Nephron (organoid): Measurements from ENCODE around the gene FGGY.

Experiments
- H3K27ac Mint-ChIP-seq, 3 experiments: 2 replicates each; pipeline ENCODE4 v1.8.0; 2020; ENCODE audit warnings: mixed read lengths in 3 of 3, mild to moderate bottlenecking in 2 of 3, moderate library complexity in 1 of 3
- H3K27me3 Mint-ChIP-seq: 2 replicates; pipeline ENCODE4 v1.8.0; 2021; ENCODE audit warnings: low read depth, mild to moderate bottlenecking, moderate library complexity, mixed read lengths
- H3K36me3 Mint-ChIP-seq: 2 replicates; pipeline ENCODE4 v1.8.0; 2020; ENCODE audit warnings: low read depth, mixed read lengths
- H3K4me1 Mint-ChIP-seq: 2 replicates; pipeline ENCODE4 v1.8.0; 2020; ENCODE audit warnings: mixed read lengths
- H3K4me3 Mint-ChIP-seq, 3 experiments: 2 replicates each; pipeline ENCODE4 v1.8.0; 2020; ENCODE audit warnings: mild to moderate bottlenecking in 3 of 3, mixed read lengths in 3 of 3, moderate library complexity in 2 of 3
- H3K9me3 Mint-ChIP-seq: 2 replicates; pipeline ENCODE4 v1.8.0; 2020; ENCODE audit warnings: mixed read lengths
- TF ChIP-seq, protein P1 (sequence below), 3 experiments: fragments of 200-600 bp; sonication (generic); IDR thresholded peaks; one replicate each; pipeline ENCODE4 v1.5.0; 2021; ENCODE audit warnings: antibody characterized with exemption in 3 of 3; ENCODE audit not compliant: unreplicated experiment in 3 of 3

FGGY gene

DNA sequence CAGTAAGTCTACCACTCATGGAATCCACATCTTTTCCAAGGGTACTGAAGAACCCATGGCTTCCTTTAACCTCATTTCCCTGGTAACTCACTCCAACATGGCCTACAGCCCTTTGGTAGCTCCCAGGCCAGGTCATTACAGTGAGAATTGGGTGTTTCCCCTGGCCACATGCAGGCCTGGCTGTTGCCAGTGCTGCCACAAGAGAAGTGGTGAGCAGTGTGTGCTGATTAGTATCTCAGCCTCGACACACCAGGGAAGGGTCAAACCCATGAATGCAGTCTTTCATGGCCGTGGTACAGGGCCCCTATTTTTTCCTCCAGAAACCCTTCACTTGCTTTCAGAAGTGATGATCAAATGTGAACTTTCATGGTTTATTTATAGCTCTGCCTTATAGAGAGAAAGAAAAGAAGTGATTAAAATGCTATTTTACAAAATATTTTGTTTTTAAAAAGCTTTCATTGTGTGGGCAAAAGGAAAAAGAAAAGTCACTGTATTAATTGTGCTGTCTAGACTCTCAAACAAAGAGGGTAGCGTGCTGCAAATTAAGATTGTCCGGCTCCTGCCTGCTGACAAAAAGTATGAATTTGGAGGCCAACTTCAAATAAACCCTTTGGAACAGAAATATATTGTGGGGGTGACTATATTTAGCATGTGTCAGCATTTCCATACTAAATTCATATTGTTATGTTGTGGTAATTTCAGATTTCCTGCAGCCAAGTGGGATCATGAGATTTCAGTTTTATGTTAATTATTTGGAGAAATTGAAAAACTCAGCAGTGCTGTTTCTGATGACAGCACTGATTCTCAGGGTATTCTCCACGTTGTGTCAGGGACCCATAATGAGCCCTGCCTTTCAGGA lies 455.9 kb downstream of the FGGY start:
- no peaks in the 10 kb centered on the region for H3K9me3 Mint-ChIP-seq
- no peak overlapping the region for H3K4me3 Mint-ChIP-seq

DNA sequence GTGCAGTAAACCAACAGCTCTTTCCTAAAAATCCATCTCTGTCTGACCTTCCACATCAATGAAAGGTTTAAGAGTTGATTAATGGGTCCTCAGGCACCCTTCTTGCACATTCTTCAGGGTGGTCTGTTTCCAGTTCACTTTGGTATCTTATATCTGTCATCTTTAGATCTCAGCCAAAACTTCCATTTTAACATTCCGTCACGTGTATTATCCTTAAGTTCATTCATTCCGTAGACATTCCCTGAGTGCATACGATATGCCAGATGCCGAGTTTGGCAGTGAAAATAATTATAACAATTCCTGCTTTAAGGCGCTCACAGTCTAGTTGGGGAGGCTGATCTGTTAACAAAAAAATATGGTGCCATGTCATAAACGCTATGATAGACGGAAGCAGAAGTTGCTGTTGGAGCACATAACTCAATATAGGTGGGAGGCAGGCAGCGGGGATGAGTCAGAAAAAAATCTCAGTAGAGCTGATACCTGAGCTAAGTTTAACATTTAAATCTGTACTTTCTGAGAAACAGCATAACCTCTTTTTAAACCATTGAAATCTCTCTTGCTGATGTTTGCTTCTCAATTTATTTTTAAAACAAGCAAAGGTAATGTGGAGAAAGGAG lies 458.3 kb downstream of the FGGY start:
- TF ChIP-seq, protein P1, sequence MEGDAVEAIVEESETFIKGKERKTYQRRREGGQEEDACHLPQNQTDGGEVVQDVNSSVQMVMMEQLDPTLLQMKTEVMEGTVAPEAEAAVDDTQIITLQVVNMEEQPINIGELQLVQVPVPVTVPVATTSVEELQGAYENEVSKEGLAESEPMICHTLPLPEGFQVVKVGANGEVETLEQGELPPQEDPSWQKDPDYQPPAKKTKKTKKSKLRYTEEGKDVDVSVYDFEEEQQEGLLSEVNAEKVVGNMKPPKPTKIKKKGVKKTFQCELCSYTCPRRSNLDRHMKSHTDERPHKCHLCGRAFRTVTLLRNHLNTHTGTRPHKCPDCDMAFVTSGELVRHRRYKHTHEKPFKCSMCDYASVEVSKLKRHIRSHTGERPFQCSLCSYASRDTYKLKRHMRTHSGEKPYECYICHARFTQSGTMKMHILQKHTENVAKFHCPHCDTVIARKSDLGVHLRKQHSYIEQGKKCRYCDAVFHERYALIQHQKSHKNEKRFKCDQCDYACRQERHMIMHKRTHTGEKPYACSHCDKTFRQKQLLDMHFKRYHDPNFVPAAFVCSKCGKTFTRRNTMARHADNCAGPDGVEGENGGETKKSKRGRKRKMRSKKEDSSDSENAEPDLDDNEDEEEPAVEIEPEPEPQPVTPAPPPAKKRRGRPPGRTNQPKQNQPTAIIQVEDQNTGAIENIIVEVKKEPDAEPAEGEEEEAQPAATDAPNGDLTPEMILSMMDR (IDR thresholded peaks at IDR 0.05; ENCODE audit: unreplicated experiment in 3 of 3) = no peak
- Mint-ChIP-seq H3K4me3 (peak overlapping the region in 1 of 3 experiments; percentile 27), H3K4me1 (peaks cover 62% of the 10 kb centered on the region), H3K36me3 (no peaks in the 10 kb centered on the region), H3K27me3 (peaks cover 4% of the 10 kb centered on the region), H3K27ac (peak overlapping the region; percentile 55 to 82 (median 79)), H3K9me3 (no peaks in the 10 kb centered on the region)

More for the DNA sequence above, 455.9 kb downstream of the FGGY start:
- peak overlapping the region in 2 of 3 experiments; percentile 28 to 67 for H3K27ac Mint-ChIP-seq
- no peaks in the 10 kb centered on the region for H3K36me3 Mint-ChIP-seq
- TF ChIP-seq, protein P1 (IDR thresholded peaks at IDR 0.05; ENCODE audit: unreplicated experiment in 3 of 3) = no peak
- H3K27me3 Mint-ChIP-seq = peaks cover 4% of the 10 kb centered on the region
- H3K4me1 Mint-ChIP-seq = peaks cover 53% of the 10 kb centered on the region

DNA sequence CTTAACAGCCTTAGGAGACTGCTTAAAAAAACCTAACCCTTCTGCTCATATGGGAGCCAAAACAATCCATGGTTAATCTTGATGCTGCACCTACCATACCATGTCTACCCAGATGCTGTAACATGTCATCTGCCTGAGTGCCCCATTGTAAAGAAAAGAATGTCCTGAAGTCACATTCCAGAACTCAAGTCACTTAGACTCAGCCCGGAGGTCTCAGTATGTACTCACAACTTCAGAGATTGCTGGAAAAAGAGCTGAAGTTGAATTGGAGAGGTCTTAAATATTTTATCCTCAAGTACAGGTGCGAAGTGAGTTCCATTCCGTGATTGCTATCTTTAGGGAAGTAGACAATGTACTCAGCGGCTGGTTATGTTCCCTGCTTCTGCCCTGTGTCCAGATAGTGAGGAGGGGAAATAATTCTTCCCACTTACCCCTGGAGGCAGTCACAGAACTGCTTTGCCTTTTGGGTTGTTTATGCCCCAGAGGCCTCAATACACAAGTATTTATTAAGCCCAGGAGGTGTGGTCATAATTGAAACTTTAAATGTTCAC lies 460.4 kb downstream of the FGGY start:
- Mint-ChIP-seq H3K9me3 (no peaks in the 10 kb centered on the region), H3K4me1 (peaks cover 60% of the 10 kb centered on the region), H3K4me3 (no peak overlapping the region)

DNA sequence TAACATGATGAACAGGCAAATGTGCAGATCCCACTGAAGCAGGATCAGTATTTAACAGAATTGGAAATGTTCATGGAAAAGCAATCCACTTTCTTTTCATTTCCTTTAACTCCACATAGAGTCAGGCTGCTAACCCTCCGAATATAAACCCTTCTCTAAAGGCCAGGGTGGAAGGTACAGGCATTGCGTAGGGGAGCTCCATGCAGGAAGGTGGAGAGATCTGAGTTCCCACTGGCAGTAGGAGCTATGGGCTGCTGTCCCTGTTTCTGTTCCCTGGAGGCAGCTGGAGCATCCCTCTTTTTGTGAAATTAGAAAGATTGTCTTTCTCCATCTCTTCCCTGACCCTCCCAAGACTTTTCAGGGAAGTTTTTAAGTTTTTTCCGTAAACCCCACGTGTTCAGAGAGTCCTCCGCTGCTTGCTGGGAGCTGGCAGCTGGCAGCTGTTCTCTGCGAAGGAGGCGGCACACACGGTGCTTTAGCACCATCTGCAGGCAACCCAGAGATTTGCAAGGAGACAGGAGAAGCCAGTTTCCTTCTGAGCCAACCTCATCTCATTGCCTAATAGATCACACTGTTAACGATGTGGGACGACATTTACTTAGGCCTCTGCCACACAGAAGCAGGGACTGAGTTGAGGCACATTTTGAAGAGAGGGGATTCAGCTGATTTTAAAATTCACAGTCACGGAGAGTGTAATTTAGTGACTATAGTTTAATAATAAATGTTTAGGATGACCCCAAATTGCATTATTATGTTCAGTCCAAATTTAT lies 462.4 kb downstream of the FGGY start:
- Mint-ChIP-seq H3K27ac (peak overlapping the region; percentile 19 to 63 (median 37)), H3K9me3 (no peaks in the 10 kb centered on the region), H3K27me3 (peaks cover 4% of the 10 kb centered on the region), H3K4me3 (peak overlapping the region; percentile 42 to 50 (median 45)), H3K4me1 (peaks cover 53% of the 10 kb centered on the region), H3K36me3 (no peaks in the 10 kb centered on the region)
- TF ChIP-seq, protein P1 (IDR thresholded peaks at IDR 0.05; ENCODE audit: unreplicated experiment in 3 of 3) = peak; percentile 97 to 98 (median 97)

More for the DNA sequence above, 460.4 kb downstream of the FGGY start:
- TF ChIP-seq, protein P1 (IDR thresholded peaks at IDR 0.05; ENCODE audit: unreplicated experiment in 3 of 3) = no peak
- H3K27me3 Mint-ChIP-seq = peaks cover 4% of the 10 kb centered on the region
- H3K36me3 Mint-ChIP-seq = no peaks in the 10 kb centered on the region
- no peak overlapping the region for H3K27ac Mint-ChIP-seq

DNA sequence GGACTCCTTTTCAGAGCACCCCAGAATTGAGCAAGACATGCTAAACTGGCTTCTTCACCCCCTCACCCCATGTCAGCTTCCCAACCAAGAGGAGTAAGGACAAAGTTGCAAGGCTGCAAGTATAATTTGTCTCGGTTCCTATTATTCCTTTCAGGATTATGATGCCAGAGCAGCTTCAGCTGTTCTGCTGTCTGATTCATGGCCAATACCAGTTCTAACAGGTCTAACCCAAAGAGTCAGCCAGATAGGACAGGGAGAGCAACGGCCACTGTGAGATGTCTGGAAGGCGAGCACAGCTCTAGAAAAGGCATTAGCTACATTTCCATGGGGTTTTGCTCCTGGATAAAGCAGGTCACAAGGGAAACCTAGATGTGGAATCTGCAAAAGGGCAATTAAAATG lies 464.5 kb downstream of the FGGY start:
- Mint-ChIP-seq H3K36me3 (no peaks in the 10 kb centered on the region), H3K27ac (peak overlapping the region in 2 of 3 experiments; percentile 48 to 66), H3K4me1 (peaks cover 37% of the 10 kb centered on the region), H3K27me3 (no peaks in the 10 kb centered on the region), H3K4me3 (no peak overlapping the region), H3K9me3 (no peaks in the 10 kb centered on the region)
- TF ChIP-seq, protein P1 (IDR thresholded peaks at IDR 0.05; ENCODE audit: unreplicated experiment in 3 of 3) = no peak
